K562 (cell line): Measurements from ENCODE around the gene TMEM132D. TPM values are rescaled to one million over a fixed set of nuclear protein-coding genes. Genes with fewer than 3 reads are reported as not detected.

Experiments
- ATAC-seq: fragments of 200-7000 bp; cut with Tn5 transposase; 3 replicates; pipeline ENCODE4 v1.9.1; 2020; ENCODE audit warnings: moderate library complexity
- BruUV-seq: library from RNA; stranded (reverse); fragments of 400-500 nt; replicated peaks from 2 replicates; lab custom pipeline; 2021; lab: Mats Ljungman, UMichigan
- CTCF ChIA-PET: fragments of 300-600 bp; formaldehyde crosslinking; extraction: SDS; loops from one replicate; lab custom pipeline; 2021; ENCODE audit warnings: low intra/inter-chr PET ratio; lab: Yijun Ruan, JAX
- POLR2A ChIA-PET: fragments of 300-600, 350-650 bp; sonication (Branson Sonifier 250); formaldehyde crosslinking; extraction: SDS; loops from one replicate; lab custom pipeline; 2021; ENCODE audit warnings: antibody characterized with exemption, inconsistent platforms; lab: Yijun Ruan, JAX
- DNase-seq, 4 experiments: peaks; one replicate each; pipeline versions ENCODE4 v3.0.0 to v3.0.0-alpha.2; 2011 to 2018; ENCODE audit warnings: low spot score in 3 of 4, mixed read lengths in 3 of 4; ENCODE audit errors: extremely low read depth in 1 of 4
- FAIRE-seq: peaks from 2 replicates; lab custom pipeline; 2011; peaks lifted over from hg19 to GRCh38; lab: Jason Lieb, UNC
- H2AFZ ChIP-seq: 2 replicates; pipeline ENCODE4 v1.6.0; 2011; ENCODE audit warnings: low read depth, low read length, control low read depth, inconsistent platforms
- H3K27ac ChIP-seq: fragments of 200-600 bp; 3 replicates; pipeline ENCODE4 v1.8.0; 2011; ENCODE audit warnings: low read depth, mild to moderate bottlenecking, control low read depth, inconsistent platforms, low read length, moderate library complexity, mixed read lengths; ENCODE audit errors: extremely low read depth
- H3K27me3 ChIP-seq, 2 experiments: fragments of 300-600 bp in 1 of 2; 2 replicates in 1 of 2; 3 replicates in 1 of 2; pipeline versions ENCODE4 v1.6.0 to v1.8.0; 2011; ENCODE audit warnings: inconsistent platforms in 2 of 2, low read length in 2 of 2, mild to moderate bottlenecking in 1 of 2, mixed read lengths in 1 of 2, moderate library complexity in 1 of 2; ENCODE audit not compliant: control insufficient read depth in 2 of 2, insufficient read depth in 2 of 2
- H3K36me3 ChIP-seq: fragments of 300-600 bp; 3 replicates; pipeline ENCODE4 v1.8.0; 2011; ENCODE audit warnings: mild to moderate bottlenecking, low read length, inconsistent platforms; ENCODE audit not compliant: control insufficient read depth, insufficient read depth
- H3K4me1 ChIP-seq, 2 experiments: fragments of 200-600 bp in 1 of 2; replicated peaks in 1 of 2; 2 replicates in 1 of 2; 3 replicates in 1 of 2; pipeline versions ENCODE4 v1.5.1 to v1.8.0; 2011; ENCODE audit warnings: inconsistent platforms in 2 of 2, low read length in 2 of 2, mild to moderate bottlenecking in 1 of 2, mixed read lengths in 1 of 2, moderate library complexity in 1 of 2; ENCODE audit not compliant: control insufficient read depth in 2 of 2, insufficient read depth in 2 of 2
- H3K4me2 ChIP-seq: 2 replicates; pipeline ENCODE4 v1.6.1; 2011; ENCODE audit warnings: low read length, control low read depth, inconsistent platforms, mixed read lengths; ENCODE audit not compliant: insufficient read depth
- H3K4me3 ChIP-seq: fragments of 200-600 bp; sonication (generic), shearing (Covaris generic); 2 replicates; pipeline ENCODE4 v1.5.1; 2016; ENCODE audit warnings: control low read depth, inconsistent platforms
- H3K79me2 ChIP-seq: fragments of 200-600 bp; 3 replicates; pipeline ENCODE4 v1.8.0; 2011; ENCODE audit warnings: low read length, inconsistent platforms; ENCODE audit not compliant: control insufficient read depth, insufficient read depth
- H3K9ac ChIP-seq, 2 experiments: 2 replicates each; pipeline versions ENCODE4 v1.6.0 to v1.6.1; 2011; ENCODE audit warnings: low read depth in 2 of 2, low read length in 2 of 2, control low read depth in 1 of 2, inconsistent platforms in 1 of 2, mild to moderate bottlenecking in 1 of 2, mixed read lengths in 1 of 2; ENCODE audit not compliant: insufficient read depth in 1 of 2
- H3K9me1 ChIP-seq: one replicate; pipeline ENCODE4 v1.6.0; 2011; ENCODE audit warnings: inconsistent platforms, mild to moderate bottlenecking, low read length, moderate library complexity; ENCODE audit not compliant: control insufficient read depth, insufficient read depth
- H3K9me3 ChIP-seq: replicated peaks from 2 replicates; pipeline ENCODE4 v1.5.1; 2011; ENCODE audit warnings: low read depth, low read length, inconsistent platforms; ENCODE audit not compliant: control insufficient read depth, insufficient read depth
- H4K20me1 ChIP-seq: replicated peaks from 2 replicates; pipeline ENCODE4 v1.6.1; 2011; ENCODE audit warnings: low read length, inconsistent platforms, mixed read lengths; ENCODE audit not compliant: control insufficient read depth, insufficient read depth
- E2F8 ChIP-seq: fragments of 450-650 bp; IDR thresholded peaks from 2 replicates; pipeline ENCODE4 v1.7.1; 2018; ENCODE audit warnings: mild to moderate bottlenecking, low read depth; ENCODE audit not compliant: partially characterized antibody
- FOXK2 ChIP-seq, 2 experiments: fragments of 450-650 bp; IDR thresholded peaks in 1 of 2; conservative IDR thresholded peaks in 1 of 2; 2 replicates each; pipeline ENCODE4 v1.6.1; 2016; ENCODE audit warnings: low read depth in 2 of 2, mild to moderate bottlenecking in 1 of 2
- GATAD2A ChIP-seq: fragments of 450-650 bp; IDR thresholded peaks from 2 replicates; pipeline ENCODE4 v1.6.1; 2017
- JUND ChIP-seq, 2 experiments: IDR thresholded peaks; 2 replicates in 1 of 2; 3 replicates in 1 of 2; pipeline ENCODE4 v1.6.1; 2011; ENCODE audit warnings: borderline replicate concordance in 2 of 2, low read depth in 2 of 2, low read length in 2 of 2, improper control_type of control experiment in 1 of 2, missing biosample characterization in 1 of 2, missing genetic modification characterization in 1 of 2, missing genetic modification reagents in 1 of 2
- MED1 ChIP-seq: sonication (generic); formaldehyde crosslinking; IDR thresholded peaks from 2 replicates; pipeline ENCODE4 v1.8.1; 2023; ENCODE audit warnings: missing genetic modification reagents, borderline replicate concordance
- MTA3 ChIP-seq: fragments of 450-650 bp; formaldehyde crosslinking; IDR thresholded peaks from 2 replicates; pipeline ENCODE4 v1.6.1; 2017; ENCODE audit warnings: mild to moderate bottlenecking, borderline replicate concordance
- MYNN ChIP-seq, 2 experiments: sonication (generic); formaldehyde crosslinking in 1 of 2; IDR thresholded peaks; 2 replicates each; pipeline versions ENCODE4 v1.5.0 to v1.6.1; 2016 to 2020; ENCODE audit warnings: antibody characterized with exemption in 1 of 2, missing genetic modification reagents in 1 of 2
- RERE ChIP-seq: sonication (generic); formaldehyde crosslinking; IDR thresholded peaks from 2 replicates; pipeline ENCODE4 v1.8.0; 2023; ENCODE audit warnings: missing genetic modification reagents, mild to moderate bottlenecking, borderline replicate concordance
- SAFB2 ChIP-seq: fragments of 200-400 bp; formaldehyde crosslinking; IDR thresholded peaks from 2 replicates; pipeline ENCODE4 v1.6.1; 2018; ENCODE audit warnings: borderline replicate concordance, low read length, low read depth, moderate library complexity; ENCODE audit not compliant: severe bottlenecking
- ZFPM2 ChIP-seq: fragments of 250-450 bp; sonication (Bioruptor Pico); IDR thresholded peaks from 2 replicates; pipeline ENCODE4 v1.5.1; 2022; ENCODE audit warnings: mild to moderate bottlenecking
- ZNF280B ChIP-seq: fragments of 250-450 bp; sonication (Bioruptor Pico); IDR thresholded peaks from 2 replicates; pipeline ENCODE4 v1.5.1; 2021; ENCODE audit warnings: mild to moderate bottlenecking
- ZNF699 ChIP-seq: fragments of 250-450 bp; sonication (Bioruptor Pico); IDR thresholded peaks from 2 replicates; pipeline ENCODE4 v1.8.0; 2021; ENCODE audit warnings: mild to moderate bottlenecking, moderate library complexity; ENCODE audit not compliant: insufficient replicate concordance
- WGBS: fragments of 100-300 bp; shearing (Covaris generic); methylation state at CpG from one replicate; pipeline ENCODE4 v1.1.6; 2016; ENCODE audit warnings: low coverage, mixed read lengths; ENCODE audit not compliant: insufficient coverage; ENCODE audit errors: missing lambda C conversion rate; 5-methylcytosine and 5-hydroxymethylcytosine counted together
- in situ Hi-C: fragments of 300-500 bp; cut with MboI; formaldehyde crosslinking; loops from 4 replicates; pipeline ENCODE4 v1.15.0; 2018; ENCODE audit warnings: inconsistent platforms, mixed read lengths
- intact Hi-C: fragments of 100-400 bp; cut with micrococcal nuclease; formaldehyde crosslinking; loops from 2 replicates; pipeline ENCODE4 v1.14.2; 2022
- polyA plus RNA-seq, 8 experiments: library from polyadenylated mRNA; depleted of rRNA in 4 of 8; stranded (reverse) in 5 of 8; unstranded in 3 of 8; fragments of >200 nt; fragmentation: Nextera tagmentation in 2 of 8; fragmentation: Illumina TruSeq in 1 of 8; extraction: Ambion mirVana in 2 of 8; extraction: Trizol in 1 of 8; gene quantifications; 2 replicates each; pipeline versions ENCODE4 v1.2.1 to v1.2.3, GENCODE V29; 2011 to 2014; ENCODE audit warnings: inconsistent platforms in 1 of 8, missing spikeins in 1 of 8
- total RNA-seq, 7 experiments: library from RNA; depleted of rRNA in 6 of 7; stranded (reverse); fragments of >200 nt in 6 of 7; fragmentation: Illumina TruSeq in 2 of 7; extraction: Trizol in 2 of 7; gene quantifications; 2 replicates each; pipeline versions ENCODE4 v1.2.1 to v1.2.3, GENCODE V29; 2011 to 2021; ENCODE audit warnings: low replicate concordance in 1 of 7

Gene TMEM132D
- total and polyA plus RNA-seq, 9 of the 15 experiments (the other 6 are each of a cell fraction or from before 2014, with no cell fraction given) = not detected

- no TSS peak for BruUV-seq
- no peak overlapping the region for H3K9ac ChIP-seq
- intact Hi-C loops (no loop called here), in situ Hi-C loops (no loop called here)
- FAIRE-seq (no peak), ATAC-seq (no peak), DNase-seq (no peak)
- 2% methylated on average over 14 of the region's 14 CpGs for WGBS
- H3K36me3 ChIP-seq = no peaks in the 10 kb centered on the region
- ChIA-PET CTCF (no interaction called here), POLR2A (no interaction called here)
- H3K27ac ChIP-seq = no peak overlapping the region
- no peak overlapping the region for H3K4me2 ChIP-seq
- H3K9me3 ChIP-seq = no peaks in the 10 kb centered on the region
- no peaks in the 10 kb centered on the region; a peak in 1 of 5 replicates for H3K4me1 ChIP-seq
- no peaks in the 10 kb centered on the region for H3K9me1 ChIP-seq
- no peak overlapping the region for H3K4me3 ChIP-seq
- no peaks in the 10 kb centered on the region for H4K20me1 ChIP-seq
- H3K79me2 ChIP-seq = no peaks in the 10 kb centered on the region
- peaks cover 4 to 11% of the 10 kb centered on the region in 2 experiments; a peak in 4 of 5 replicates for H3K27me3 ChIP-seq
- H2AFZ ChIP-seq = no peak overlapping the region
- TF ChIP-seq ZNF699 (no peak), GATAD2A (no peak), RERE (no peak), MED1 (CRISPR knock-in tag) (no peak), MTA3 (no peak), ZFPM2 (CRISPR knock-in tag) (no peak), SAFB2 (no peak), ZNF280B (CRISPR knock-in tag) (no peak), MYNN (IDR thresholded peaks at IDR 0.05) (no peak), MYNN (CRISPR knock-in tag; IDR thresholded peaks at IDR 0.05) (no peak), E2F8 (no peak), JUND (IDR thresholded peaks at IDR 0.05; ENCODE audit: borderline replicate concordance, low read depth, low read length) (no peak), JUND (tag; IDR thresholded peaks at IDR 0.05; ENCODE audit: borderline replicate concordance, low read depth, low read length) (no peak), FOXK2 (conservative IDR thresholded peaks at IDR 0.05 in 1 of 2, IDR thresholded peaks at IDR 0.05 in 1 of 2; ENCODE audit: low read depth in 2 of 2) (no peak)
Measured at GRCh38 chr12:129789921-129790320, 113.9 kb downstream of the TMEM132D start.
